NB4 (cell line): ENCODE measurements around the gene TSSC4.

ENCODE experiments used
- MYC ChIP-seq: IDR thresholded peaks from 2 replicates; pipeline ENCODE4 v1.6.1; 2011; ENCODE audit warnings: low read depth, low read length
- POLR2A ChIP-seq: IDR thresholded peaks from 2 replicates; pipeline ENCODE4 v1.6.1; 2011; ENCODE audit warnings: mild to moderate bottlenecking; ENCODE audit not compliant: insufficient read length; ENCODE audit errors: extremely low read depth
- TF ChIP-seq, protein P1 (sequence below): IDR thresholded peaks from one replicate; pipeline ENCODE4 v1.5.1; 2012; ENCODE audit warnings: low read depth, low read length
- TF ChIP-seq, protein P2 (sequence below): IDR thresholded peaks from 2 replicates; pipeline ENCODE4 v1.6.1; 2011; ENCODE audit warnings: low read depth, low read length

DNA sequence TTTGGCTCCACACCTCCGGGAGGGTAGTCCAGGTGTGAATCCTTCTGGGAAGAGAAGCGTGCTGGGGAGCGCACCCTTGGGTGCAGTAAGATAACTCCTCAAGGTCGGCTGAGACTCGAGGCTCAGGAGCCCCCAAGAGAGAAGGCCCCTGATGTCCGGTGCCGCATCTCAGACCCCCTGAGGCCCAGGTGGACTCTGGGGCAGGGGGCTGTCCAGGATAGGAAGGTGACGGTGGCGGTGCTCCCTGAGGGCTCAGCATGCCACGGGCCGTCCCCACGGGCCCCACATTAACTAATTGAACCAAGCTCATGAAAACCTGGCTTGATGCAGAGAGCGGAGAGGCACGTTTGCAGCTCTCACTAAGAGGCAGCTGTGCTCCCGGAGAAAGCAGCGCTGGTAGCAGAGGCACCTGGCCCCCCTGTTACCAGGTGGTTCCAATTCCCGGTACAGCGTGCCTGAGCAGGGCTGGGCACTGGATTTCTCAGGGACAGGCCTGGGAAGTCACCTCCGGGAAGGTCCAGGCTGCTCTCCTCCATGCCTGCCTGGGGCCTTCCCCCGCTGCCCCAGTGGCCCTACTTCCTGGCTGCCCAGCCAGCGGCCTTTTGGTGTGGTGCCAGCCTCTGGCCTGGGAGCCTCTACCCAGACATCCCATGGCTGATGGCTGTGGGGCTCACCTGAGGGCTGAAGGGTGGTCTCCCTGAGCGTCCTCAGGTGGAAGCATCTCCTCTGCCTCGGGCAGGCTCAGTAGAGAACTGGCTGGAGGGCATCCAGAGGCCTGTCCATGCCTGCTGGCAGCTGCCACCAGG, 45.4 kb downstream of the TSSC4 start:
- TF ChIP-seq POLR2A (no peak), MYC (no peak)
- TF ChIP-seq, protein P1, sequence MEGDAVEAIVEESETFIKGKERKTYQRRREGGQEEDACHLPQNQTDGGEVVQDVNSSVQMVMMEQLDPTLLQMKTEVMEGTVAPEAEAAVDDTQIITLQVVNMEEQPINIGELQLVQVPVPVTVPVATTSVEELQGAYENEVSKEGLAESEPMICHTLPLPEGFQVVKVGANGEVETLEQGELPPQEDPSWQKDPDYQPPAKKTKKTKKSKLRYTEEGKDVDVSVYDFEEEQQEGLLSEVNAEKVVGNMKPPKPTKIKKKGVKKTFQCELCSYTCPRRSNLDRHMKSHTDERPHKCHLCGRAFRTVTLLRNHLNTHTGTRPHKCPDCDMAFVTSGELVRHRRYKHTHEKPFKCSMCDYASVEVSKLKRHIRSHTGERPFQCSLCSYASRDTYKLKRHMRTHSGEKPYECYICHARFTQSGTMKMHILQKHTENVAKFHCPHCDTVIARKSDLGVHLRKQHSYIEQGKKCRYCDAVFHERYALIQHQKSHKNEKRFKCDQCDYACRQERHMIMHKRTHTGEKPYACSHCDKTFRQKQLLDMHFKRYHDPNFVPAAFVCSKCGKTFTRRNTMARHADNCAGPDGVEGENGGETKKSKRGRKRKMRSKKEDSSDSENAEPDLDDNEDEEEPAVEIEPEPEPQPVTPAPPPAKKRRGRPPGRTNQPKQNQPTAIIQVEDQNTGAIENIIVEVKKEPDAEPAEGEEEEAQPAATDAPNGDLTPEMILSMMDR, result no peak
- TF ChIP-seq, protein P2, sequence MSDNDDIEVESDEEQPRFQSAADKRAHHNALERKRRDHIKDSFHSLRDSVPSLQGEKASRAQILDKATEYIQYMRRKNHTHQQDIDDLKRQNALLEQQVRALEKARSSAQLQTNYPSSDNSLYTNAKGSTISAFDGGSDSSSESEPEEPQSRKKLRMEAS, result no peak
